Measurements from ENCODE around the gene FLNB. TPM values are rescaled to one million over a fixed set of nuclear protein-coding genes. Genes with fewer than 3 reads are reported as not detected.

Gene FLNB
- total RNA-seq: 100 to 1,000 TPM; 104 to 121 TPM

GRCh38 chr3:58008141-58009025 lies at the start of gene FLNB:
Gene FLNB, plus strand, starts transcription at chr3:58008422. Its CDS starts 143 bp downstream, at chr3:58008565.
- TF ChIP-seq CTCF (IDR thresholded peaks at IDR 0.05) (peak; percentile 72 to 93 (median 80)), POLR2A (IDR thresholded peaks at IDR 0.05) (peak; percentile 63 to 75 (median 72))
- DNase-seq: peak; percentile 72 to 83 (median 80)
- Histone ChIP-seq H3K27ac (peak within 1 kb of the TSS; percentile 78 to 88 (median 84)), H3K4me3 (peak within 1 kb of the TSS; percentile 93 to 98), H3K9me3 (no peaks in the 10 kb centered on the region), H3K36me3 (replicated peaks in 1 of 2; ENCODE audit: insufficient read depth in 1 of 2, low read depth in 2 of 2) (no peaks in the 10 kb centered on the region), H3K27me3 (no peaks in the 10 kb centered on the region), H3K4me1 (peaks cover 34% of the 10 kb centered on the region)
- peak; percentile 90 for ATAC-seq
- intact Hi-C loops (cut with DNase I): loop anchor here (5.0 kb wide), 1 partner anchor 289 kb away; no protein-coding TSS in a partner anchor
- WGBS, 2 donors: 0% methylated on average over 4 to 81 of the region's 91 CpGs

GRCh38 chr3:57958642-57959422 lies 49.4 kb upstream of the FLNB start:
- no peaks in the 10 kb centered on the region for H3K4me1 ChIP-seq
- H3K4me3 ChIP-seq: no peak overlapping the region
- no peaks in the 10 kb centered on the region for H3K27me3 ChIP-seq
- WGBS, 2 donors: 75 to 98% methylated on average over 4 to 13 of the region's 13 CpGs
- H3K36me3 ChIP-seq (replicated peaks in 1 of 2; ENCODE audit: insufficient read depth in 1 of 2, low read depth in 2 of 2): no peaks in the 10 kb centered on the region
- intact Hi-C loops (cut with DNase I): no loop called here
- DNase-seq (no peak), ATAC-seq (no peak)
- TF ChIP-seq POLR2A (IDR thresholded peaks at IDR 0.05) (no peak), CTCF (IDR thresholded peaks at IDR 0.05) (no peak)
- no peaks in the 10 kb centered on the region for H3K9me3 ChIP-seq
- no peak overlapping the region for H3K27ac ChIP-seq

- no peak overlapping the region for H3K4me3 ChIP-seq
- no peaks in the 10 kb centered on the region for H3K4me1 ChIP-seq
- 57 to 82% methylated on average over 19 of the region's 19 CpGs for WGBS, 2 donors
- no peaks in the 10 kb centered on the region for H3K9me3 ChIP-seq
- no peak overlapping the region for H3K27ac ChIP-seq
- no peak for TF ChIP-seq POLR2A (IDR thresholded peaks at IDR 0.05)
- H3K27me3 ChIP-seq: no peaks in the 10 kb centered on the region
- ATAC-seq (no peak), DNase-seq (peak in 1 of 4 donors; percentile 41)
- intact Hi-C loops (cut with DNase I): no loop called here
- H3K36me3 ChIP-seq (replicated peaks in 1 of 2; ENCODE audit: insufficient read depth in 1 of 2, low read depth in 2 of 2): no peaks in the 10 kb centered on the region
Observed at GRCh38 chr3:57959423-57960173, 48.6 kb upstream of the FLNB start.

- H3K4me3 ChIP-seq: no peak overlapping the region
- ATAC-seq (no peak), DNase-seq (no peak)
- no peaks in the 10 kb centered on the region for H3K27me3 ChIP-seq
- no peak overlapping the region for H3K27ac ChIP-seq
- WGBS, 2 donors: 74 to 77% methylated on average over 2 to 4 of the region's 4 CpGs
- H3K4me1 ChIP-seq: no peaks in the 10 kb centered on the region
- no peak for TF ChIP-seq CTCF (IDR thresholded peaks at IDR 0.05)
- TF ChIP-seq POLR2A (IDR thresholded peaks at IDR 0.05): no peak
- H3K36me3 ChIP-seq (replicated peaks in 1 of 2; ENCODE audit: insufficient read depth in 1 of 2, low read depth in 2 of 2): no peaks in the 10 kb centered on the region
- intact Hi-C loops (cut with DNase I): no loop called here
- no peaks in the 10 kb centered on the region for H3K9me3 ChIP-seq
Observed at GRCh38 chr3:57960174-57960505, 48.1 kb upstream of the FLNB start.
